ENCODE results near the gene GPC3. TPM values are rescaled to one million over a fixed set of nuclear protein-coding genes. Genes with fewer than 3 reads are reported as not detected.

GPC3 gene
- total RNA-seq, 1 experiment from 2014 or later, result 233 TPM

- Histone ChIP-seq H3K4me1 (no peaks in the 10 kb centered on the region), H3K4me3 (ENCODE audit: low read depth, low read length) (no peak overlapping the region), H3K27me3 (replicated peaks; ENCODE audit: control insufficient read depth, insufficient read depth, low read length) (no peaks in the 10 kb centered on the region), H3K9me3 (no peaks in the 10 kb centered on the region), H3K36me3 (ENCODE audit: control insufficient read depth, insufficient read depth, low read length) (no peaks in the 10 kb centered on the region)
- Mint-ChIP-seq H3K9me3 (ENCODE audit: unreplicated experiment) (no peaks in the 10 kb centered on the region), H3K4me1 (ENCODE audit: low read depth, unreplicated experiment) (no peaks in the 10 kb centered on the region), H3K27ac (ENCODE audit: unreplicated experiment) (no peak overlapping the region), H3K36me3 (ENCODE audit: insufficient read depth, unreplicated experiment) (no peaks in the 10 kb centered on the region), H3K4me3 (ENCODE audit: unreplicated experiment) (no peak overlapping the region), H3K27me3 (ENCODE audit: insufficient read depth, unreplicated experiment) (no peaks in the 10 kb centered on the region)
- no peak for TF ChIP-seq CTCF (IDR thresholded peaks at IDR 0.05; ENCODE audit: insufficient read depth in 1 of 2, low read depth in 1 of 2, low read length in 1 of 2, severe bottlenecking in 1 of 2, unreplicated experiment in 1 of 2)
- BruUV-seq (replicated peaks), result no TSS peak
- DNase-seq, result no peak
- CTCF ChIA-PET, result no interaction called here
- POLR2A ChIA-PET, result no interaction called here
- intact Hi-C loops (cut with micrococcal nuclease; ENCODE audit: unreplicated experiment), result no loop called here
Measured at GRCh38 chrX:133747196-133747595, 238.2 kb downstream of the GPC3 start.

GRCh38 chrX:133746593-133746992, 238.8 kb downstream of the GPC3 start:
- no peaks in the 10 kb centered on the region for H3K27me3 ChIP-seq (replicated peaks; ENCODE audit: control insufficient read depth, insufficient read depth, low read length)
- H3K36me3 ChIP-seq (ENCODE audit: control insufficient read depth, insufficient read depth, low read length), result no peaks in the 10 kb centered on the region
- Mint-ChIP-seq H3K36me3 (ENCODE audit: insufficient read depth, unreplicated experiment) (no peaks in the 10 kb centered on the region), H3K4me3 (ENCODE audit: unreplicated experiment) (no peak overlapping the region), H3K9me3 (ENCODE audit: unreplicated experiment) (no peaks in the 10 kb centered on the region), H3K4me1 (ENCODE audit: low read depth, unreplicated experiment) (peaks cover 5% of the 10 kb centered on the region), H3K27me3 (ENCODE audit: insufficient read depth, unreplicated experiment) (no peaks in the 10 kb centered on the region), H3K27ac (ENCODE audit: unreplicated experiment) (no peak overlapping the region)
- ChIA-PET CTCF (no interaction called here), POLR2A (no interaction called here)
- no peak overlapping the region for H3K4me3 ChIP-seq (ENCODE audit: low read depth, low read length)
- no peaks in the 10 kb centered on the region for H3K9me3 ChIP-seq
- intact Hi-C loops (cut with micrococcal nuclease; ENCODE audit: unreplicated experiment), result no loop called here
- DNase-seq, result no peak
- BruUV-seq (replicated peaks), result no TSS peak
- no peaks in the 10 kb centered on the region for H3K4me1 ChIP-seq
- TF ChIP-seq CTCF (IDR thresholded peaks at IDR 0.05; ENCODE audit: insufficient read depth in 1 of 2, low read depth in 1 of 2, low read length in 1 of 2, severe bottlenecking in 1 of 2, unreplicated experiment in 1 of 2), result no peak

DNA sequence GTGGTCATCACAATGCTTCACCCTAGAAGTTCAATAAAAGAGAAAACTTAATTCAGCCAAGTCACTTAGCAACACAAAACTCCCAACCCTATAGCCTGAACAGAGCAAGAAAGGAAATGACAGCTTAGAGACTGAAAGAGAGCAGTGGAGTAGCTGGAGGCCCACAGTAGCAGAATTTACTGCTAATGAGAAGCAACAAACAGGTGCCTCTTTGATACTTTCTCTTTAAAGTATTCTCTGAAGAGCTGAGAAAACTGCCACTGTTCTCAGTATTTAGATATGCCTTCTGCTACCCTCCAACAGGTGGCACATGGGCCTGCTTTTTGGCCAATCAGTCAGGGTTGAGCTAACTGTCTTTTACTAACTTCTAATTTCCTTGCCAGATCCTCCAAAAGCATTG, 240.0 kb downstream of the GPC3 start:
- CTCF ChIA-PET, result no interaction called here
- H3K27me3 Mint-ChIP-seq (ENCODE audit: insufficient read depth, unreplicated experiment), result no peaks in the 10 kb centered on the region

More for the DNA sequence above, 240.0 kb downstream of the GPC3 start:
- H3K4me3 Mint-ChIP-seq (ENCODE audit: unreplicated experiment), result no peak overlapping the region
- H3K36me3 Mint-ChIP-seq (ENCODE audit: insufficient read depth, unreplicated experiment), result no peaks in the 10 kb centered on the region
- TF ChIP-seq CTCF (IDR thresholded peaks at IDR 0.05; ENCODE audit: insufficient read depth in 1 of 2, low read depth in 1 of 2, low read length in 1 of 2, severe bottlenecking in 1 of 2, unreplicated experiment in 1 of 2), result no peak
- Histone ChIP-seq H3K4me3 (ENCODE audit: low read depth, low read length) (no peak overlapping the region), H3K36me3 (ENCODE audit: control insufficient read depth, insufficient read depth, low read length) (no peaks in the 10 kb centered on the region), H3K27me3 (replicated peaks; ENCODE audit: control insufficient read depth, insufficient read depth, low read length) (no peaks in the 10 kb centered on the region), H3K9me3 (no peaks in the 10 kb centered on the region), H3K4me1 (no peaks in the 10 kb centered on the region)
- H3K9me3 Mint-ChIP-seq (ENCODE audit: unreplicated experiment), result no peaks in the 10 kb centered on the region
- no peak for DNase-seq
- POLR2A ChIA-PET, result no interaction called here
- H3K4me1 Mint-ChIP-seq (ENCODE audit: low read depth, unreplicated experiment), result peaks cover 5% of the 10 kb centered on the region
- H3K27ac Mint-ChIP-seq (ENCODE audit: unreplicated experiment), result no peak overlapping the region
- intact Hi-C loops (cut with micrococcal nuclease; ENCODE audit: unreplicated experiment), result no loop called here
- no TSS peak for BruUV-seq (replicated peaks)
